ENCODE results near the gene UACA.
"Not testable (repeated sequence)": the region's sequence is repeated elsewhere in the genome, so short reads cannot be mapped to it uniquely, and the experiment has no call there.

UACA gene

GRCh38 chr15:70757627-70758026 is 5.7 kb downstream of the UACA start:
- DNase-seq (ENCODE audit: low read depth in 2 of 2) = no peak

- DNase-seq (ENCODE audit: low read depth in 2 of 2) = no peak
Observed at GRCh38 chr15:70754862-70755261, 8.5 kb downstream of the UACA start.

GRCh38 chr15:70753101-70753829 is 10.1 kb downstream of the UACA start:
- no peak for DNase-seq (ENCODE audit: low read depth in 2 of 2)

GRCh38 chr15:70752193-70752635 is 11.1 kb downstream of the UACA start:
- DNase-seq (ENCODE audit: low read depth in 2 of 2) = no peak

- DNase-seq (ENCODE audit: low read depth in 2 of 2) = no peak
Observed at GRCh38 chr15:70750203-70750869, 13.0 kb downstream of the UACA start.

- DNase-seq (ENCODE audit: low read depth in 2 of 2) = no peak
Observed at GRCh38 chr15:70748281-70748747, 15.0 kb downstream of the UACA start.

- DNase-seq (ENCODE audit: low read depth in 2 of 2) = not testable (repeated sequence)
Observed at GRCh38 chr15:70746598-70746997, 16.8 kb downstream of the UACA start.

GRCh38 chr15:70742928-70743327 is 20.4 kb downstream of the UACA start:
- no peak for DNase-seq (ENCODE audit: low read depth in 2 of 2)

- no peak for DNase-seq (ENCODE audit: low read depth in 2 of 2)
Observed at GRCh38 chr15:70741677-70742293, 21.6 kb downstream of the UACA start.

GRCh38 chr15:70741107-70741531 is 22.2 kb downstream of the UACA start:
- no peak for DNase-seq (ENCODE audit: low read depth in 2 of 2)

GRCh38 chr15:70735040-70735439 is 28.3 kb downstream of the UACA start:
- DNase-seq (ENCODE audit: low read depth in 2 of 2) = not testable (repeated sequence)

GRCh38 chr15:70729164-70729563 is 34.2 kb downstream of the UACA start:
- no peak for DNase-seq (ENCODE audit: low read depth in 2 of 2)

- no peak for DNase-seq (ENCODE audit: low read depth in 2 of 2)
Observed at GRCh38 chr15:70726753-70727152, 36.6 kb downstream of the UACA start.

- no peak for DNase-seq (ENCODE audit: low read depth in 2 of 2)
Observed at GRCh38 chr15:70723927-70724326, 39.4 kb downstream of the UACA start.

- no peak for DNase-seq (ENCODE audit: low read depth in 2 of 2)
Observed at GRCh38 chr15:70723122-70723422, 40.3 kb downstream of the UACA start.

GRCh38 chr15:70722266-70723121 is 40.9 kb downstream of the UACA start:
- no peak for DNase-seq (ENCODE audit: low read depth in 2 of 2)

- DNase-seq (ENCODE audit: low read depth in 2 of 2) = no peak
Observed at GRCh38 chr15:70720228-70721016, 42.9 kb downstream of the UACA start.

GRCh38 chr15:70717237-70717793 is 46.0 kb downstream of the UACA start:
- DNase-seq (ENCODE audit: low read depth in 2 of 2) = no peak

- no peak for DNase-seq (ENCODE audit: low read depth in 2 of 2)
Observed at GRCh38 chr15:70715840-70716485, 47.4 kb downstream of the UACA start.

- DNase-seq (ENCODE audit: low read depth in 2 of 2) = no peak
Observed at GRCh38 chr15:70714565-70714964, 48.8 kb downstream of the UACA start.
